DND-41 (cell line): ENCODE data around the gene DRGX.

ENCODE experiments used
- ATAC-seq: fragments of 200-7000 bp; cut with Tn5 transposase; 3 replicates; pipeline ENCODE4 v1.9.1; 2021; ENCODE audit warnings: low read depth; ENCODE audit not compliant: insufficient read depth
- DNase-seq: peaks from one replicate; pipeline ENCODE4 v3.0.0-alpha.2; 2020
- H2AFZ ChIP-seq: 2 replicates; pipeline ENCODE4 v1.6.0; 2012; ENCODE audit warnings: low read depth, low read length
- H3K27ac ChIP-seq: 2 replicates; pipeline ENCODE4 v1.5.1; 2012; ENCODE audit warnings: low read length, inconsistent platforms
- H3K27me3 ChIP-seq: fragments of 200-600 bp; sonication (generic); 2 replicates; pipeline ENCODE4 v1.6.0; 2012; ENCODE audit warnings: low read length, mild to moderate bottlenecking, inconsistent platforms; ENCODE audit not compliant: insufficient read depth, poor library complexity
- H3K36me3 ChIP-seq: 2 replicates; pipeline ENCODE4 v1.5.1; 2012; ENCODE audit warnings: low read length, inconsistent platforms; ENCODE audit not compliant: insufficient read depth
- H3K4me1 ChIP-seq: 2 replicates; pipeline ENCODE4 v1.5.1; 2012; ENCODE audit warnings: mild to moderate bottlenecking, low read length; ENCODE audit not compliant: insufficient read depth
- H3K4me2 ChIP-seq: 2 replicates; pipeline ENCODE4 v1.6.0; 2012; ENCODE audit warnings: mild to moderate bottlenecking, moderate library complexity, low read length, inconsistent platforms; ENCODE audit not compliant: insufficient read depth
- H3K4me3 ChIP-seq, 2 experiments: fragments of 200-600 bp in 1 of 2; shearing (Covaris generic) in 1 of 2; 2 replicates each; pipeline ENCODE4 v1.5.1; 2012 to 2016; ENCODE audit warnings: inconsistent platforms in 2 of 2, low read length in 2 of 2, mild to moderate bottlenecking in 2 of 2, low read depth in 1 of 2, moderate library complexity in 1 of 2
- H3K79me2 ChIP-seq: 2 replicates; pipeline ENCODE4 v1.6.0; 2012; ENCODE audit warnings: low read length, inconsistent platforms; ENCODE audit not compliant: insufficient read depth
- H3K9ac ChIP-seq: 2 replicates; pipeline ENCODE4 v1.6.0; 2012; ENCODE audit warnings: low read depth, mild to moderate bottlenecking, inconsistent platforms, low read length, moderate library complexity
- H3K9me3 ChIP-seq: 2 replicates; pipeline ENCODE4 v1.5.1; 2012; ENCODE audit warnings: low read length, moderate library complexity, mild to moderate bottlenecking, inconsistent platforms; ENCODE audit not compliant: insufficient read depth, severe bottlenecking
- H4K20me1 ChIP-seq: 2 replicates; pipeline ENCODE4 v1.6.0; 2012; ENCODE audit warnings: low read length; ENCODE audit not compliant: insufficient read depth
- CTCF ChIP-seq: IDR thresholded peaks from 2 replicates; pipeline ENCODE4 v1.5.1; 2012; ENCODE audit warnings: borderline replicate concordance, low read length, moderate library complexity, mild to moderate bottlenecking; ENCODE audit not compliant: poor library complexity, severe bottlenecking; ENCODE audit errors: extremely low read depth
- EZH2 ChIP-seq: IDR thresholded peaks from 3 replicates; pipeline ENCODE4 v1.6.1; 2012; ENCODE audit warnings: borderline replicate concordance, low read depth, mild to moderate bottlenecking, moderate library complexity, low read length, inconsistent platforms; ENCODE audit not compliant: severe bottlenecking

DRGX gene

GRCh38 chr10:49363309-49364031 is 32.4 kb downstream of the DRGX start:
- Histone ChIP-seq H3K4me3 (no peak overlapping the region), H3K27ac (no peak overlapping the region), H3K4me1 (peaks cover 8% of the 10 kb centered on the region; the same call in 1 of the 2 replicates), H3K36me3 (no peaks in the 10 kb centered on the region), H3K4me2 (no peak overlapping the region), H4K20me1 (no peaks in the 10 kb centered on the region; the same call in 1 of the 2 replicates), H3K79me2 (no peaks in the 10 kb centered on the region), H3K9ac (no peak overlapping the region), H3K27me3 (no peaks in the 10 kb centered on the region), H3K9me3 (no peaks in the 10 kb centered on the region), H2AFZ (no peak overlapping the region)
- TF ChIP-seq CTCF = no peak
- no peak for TF ChIP-seq EZH2
- no peak for ATAC-seq
- no peak for DNase-seq

DNA sequence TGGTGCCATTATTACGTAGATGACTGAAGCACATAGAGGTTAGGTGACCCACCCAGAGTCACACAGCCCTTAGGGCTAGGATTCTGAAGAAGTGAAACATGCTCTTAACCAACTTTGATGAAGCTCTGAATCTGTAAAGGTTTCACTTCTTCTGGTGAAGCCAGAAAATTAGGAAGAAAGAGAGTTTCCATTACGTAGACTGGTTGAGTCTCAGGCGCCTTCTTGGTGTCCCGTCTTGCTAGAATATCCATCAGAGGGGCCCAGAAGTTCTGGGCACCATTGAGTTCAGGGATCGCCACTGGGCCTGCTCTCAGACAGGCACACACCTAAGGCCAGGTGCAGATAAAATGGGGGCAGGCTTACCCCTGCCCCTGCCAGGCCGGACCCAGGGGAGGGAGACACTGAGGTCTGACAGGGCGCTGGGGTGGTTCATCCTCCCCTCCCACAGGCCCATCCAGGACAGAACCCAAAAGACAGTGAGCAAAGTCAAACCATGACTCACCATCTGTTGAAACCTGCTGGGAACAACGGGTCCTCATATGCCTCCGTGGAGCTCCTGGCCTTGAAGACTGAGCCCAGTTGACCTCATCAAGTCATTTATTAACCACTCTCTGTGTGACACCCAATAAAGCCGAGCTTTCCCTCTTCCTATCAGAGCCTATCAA is 33.2 kb downstream of the DRGX start:
- no peak for ATAC-seq
- no peak for TF ChIP-seq CTCF
- Histone ChIP-seq H3K36me3 (no peaks in the 10 kb centered on the region), H3K4me1 (peaks cover 8% of the 10 kb centered on the region; the same call in 1 of the 2 replicates), H3K4me2 (no peak overlapping the region), H3K9me3 (no peaks in the 10 kb centered on the region), H3K79me2 (no peaks in the 10 kb centered on the region), H3K27ac (no peak overlapping the region), H2AFZ (no peak overlapping the region), H3K27me3 (no peaks in the 10 kb centered on the region), H3K9ac (no peak overlapping the region), H4K20me1 (no peaks in the 10 kb centered on the region; the same call in 1 of the 2 replicates), H3K4me3 (no peak overlapping the region)
- no peak for DNase-seq

- H3K9me3 ChIP-seq = no peaks in the 10 kb centered on the region
- no peak overlapping the region for H3K4me3 ChIP-seq
- ATAC-seq (no peak), DNase-seq (no peak)
- H3K4me2 ChIP-seq = no peak overlapping the region
- H3K9ac ChIP-seq = no peak overlapping the region
- TF ChIP-seq EZH2 (no peak), CTCF (no peak)
- H3K27ac ChIP-seq = no peak overlapping the region
- H3K36me3 ChIP-seq = no peaks in the 10 kb centered on the region
- no peaks in the 10 kb centered on the region for H3K27me3 ChIP-seq
- no peak overlapping the region for H2AFZ ChIP-seq
- H3K79me2 ChIP-seq = no peaks in the 10 kb centered on the region
- H4K20me1 ChIP-seq = no peaks in the 10 kb centered on the region; the same call in 1 of the 2 replicates
- H3K4me1 ChIP-seq = peaks cover 8% of the 10 kb centered on the region; the same call in 1 of the 2 replicates
These were observed 33.9 kb downstream of the DRGX start for GRCh38 chr10:49361735-49362568.
